HG03196 (cell line): Measurements from ENCODE around the gene PTCHD1.

ENCODE experiments used
- ATAC-seq: cut with Tn5 transposase; IDR thresholded peaks from one replicate; pipeline ENCODE4 v1.9.1; 2021; ENCODE audit not compliant: unreplicated experiment

PTCHD1 gene

DNA sequence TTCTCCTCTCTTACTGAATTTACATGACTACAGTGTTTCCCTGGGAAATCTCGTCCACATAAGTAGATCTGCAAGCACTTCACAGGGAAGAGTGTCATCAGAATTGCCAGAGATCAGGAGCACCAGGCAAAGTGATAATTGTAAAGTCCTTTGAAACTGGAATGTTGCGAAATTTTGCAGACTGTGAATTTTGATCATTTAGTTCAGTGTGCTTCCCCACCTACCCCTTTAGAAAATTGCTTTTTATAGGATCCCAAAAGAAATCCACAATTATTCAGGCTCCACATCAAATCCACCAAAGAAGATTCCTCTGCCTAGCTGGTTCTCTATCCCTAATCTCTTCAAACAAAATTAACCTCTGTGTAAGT lies 10.2 kb downstream of the PTCHD1 start:
- no peak for ATAC-seq

DNA sequence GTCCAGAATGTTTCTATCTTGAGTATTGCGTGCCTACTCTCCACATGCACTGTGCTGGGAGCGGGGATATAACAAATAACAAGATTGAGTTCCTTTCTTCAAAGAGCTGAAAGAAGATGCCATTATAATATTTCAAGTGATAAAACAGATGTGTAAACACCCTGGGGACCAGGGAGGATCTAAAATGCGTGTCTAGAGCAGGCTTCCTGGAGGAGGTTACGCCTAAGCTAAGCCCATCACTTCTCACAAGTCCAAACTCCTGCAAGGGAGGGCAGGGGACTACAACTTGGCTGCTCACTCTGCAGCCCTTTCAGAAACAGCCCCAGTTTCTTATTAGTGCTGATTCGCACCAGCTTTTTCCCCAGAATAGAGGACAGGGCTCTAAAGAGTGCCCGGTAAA lies 21.5 kb downstream of the PTCHD1 start:
- ATAC-seq: no peak

DNA sequence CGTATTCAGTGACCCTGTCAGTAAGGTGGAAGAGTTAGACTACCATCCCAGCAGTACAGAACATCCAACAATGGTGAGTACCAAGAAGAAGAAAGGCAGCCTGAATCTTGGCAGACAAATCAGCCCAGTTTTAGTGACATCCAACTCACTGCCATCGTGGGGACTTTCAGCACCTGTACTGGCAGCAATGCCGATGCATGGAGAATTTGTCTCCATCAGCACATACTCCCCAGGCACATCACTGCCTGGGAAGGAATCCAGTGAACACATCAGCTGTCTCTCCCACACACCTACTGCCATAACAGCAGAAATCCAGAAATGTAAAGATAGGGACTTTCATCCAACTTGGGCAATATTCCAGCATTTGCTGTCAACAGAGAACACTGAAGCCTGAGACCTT lies 29.8 kb downstream of the PTCHD1 start:
- ATAC-seq: no peak

DNA sequence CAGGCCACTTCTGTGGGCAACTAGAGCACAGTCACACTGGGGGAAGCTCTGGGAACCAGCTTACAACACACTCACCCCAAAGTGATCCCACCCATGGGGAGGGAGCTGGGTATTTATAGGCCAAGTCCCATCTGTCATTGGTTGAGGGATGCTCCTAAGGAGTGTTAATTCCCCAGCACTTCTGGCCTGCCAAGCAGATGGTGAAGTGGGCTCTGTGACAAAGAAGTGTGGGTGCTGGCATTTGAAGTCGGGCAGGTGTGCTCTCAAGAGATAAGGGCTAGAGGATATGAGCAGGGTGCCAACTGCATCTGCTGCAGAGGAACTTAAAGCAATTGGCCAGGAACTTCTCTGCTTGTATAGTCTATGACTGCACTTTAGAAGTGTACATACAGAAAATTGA lies 30.9 kb downstream of the PTCHD1 start:
- ATAC-seq: no peak

DNA sequence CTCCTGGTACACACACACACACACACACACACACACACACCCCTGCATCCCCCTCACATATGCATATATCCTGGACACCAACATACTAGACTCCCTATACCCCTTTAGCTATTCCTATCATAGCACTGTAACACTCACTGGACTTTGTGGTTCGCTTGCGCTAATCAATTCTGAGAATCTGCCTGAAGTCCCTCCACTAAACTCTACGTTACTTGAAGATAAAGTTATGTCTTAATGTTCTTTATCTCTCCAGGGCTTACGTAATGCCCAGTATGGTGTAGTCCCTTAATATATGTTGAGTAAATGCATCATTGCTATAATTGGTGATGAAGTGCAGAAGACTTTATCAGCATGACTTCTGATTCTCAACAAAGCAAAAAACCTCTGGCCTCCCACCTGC lies 32.3 kb downstream of the PTCHD1 start:
- no peak for ATAC-seq

DNA sequence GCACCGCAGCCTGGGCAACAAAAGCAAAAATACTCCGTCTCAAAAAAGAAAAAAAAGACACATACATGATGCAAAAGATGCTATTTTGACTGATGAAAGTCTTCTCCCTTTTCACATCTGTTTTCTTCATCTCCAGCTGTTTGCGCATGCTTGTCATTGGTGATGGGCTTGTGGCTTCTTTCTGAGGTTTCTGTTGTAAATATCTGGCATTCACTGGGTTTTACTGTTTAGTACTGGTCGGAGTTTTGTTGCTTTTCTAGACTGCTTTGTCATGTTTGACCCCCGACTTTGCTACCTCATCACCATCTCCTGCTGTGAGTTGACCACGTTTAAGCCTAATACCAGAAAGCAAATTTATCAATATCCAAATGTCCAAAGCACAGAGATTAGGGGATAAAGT lies 34.4 kb downstream of the PTCHD1 start:
- ATAC-seq: no peak

DNA sequence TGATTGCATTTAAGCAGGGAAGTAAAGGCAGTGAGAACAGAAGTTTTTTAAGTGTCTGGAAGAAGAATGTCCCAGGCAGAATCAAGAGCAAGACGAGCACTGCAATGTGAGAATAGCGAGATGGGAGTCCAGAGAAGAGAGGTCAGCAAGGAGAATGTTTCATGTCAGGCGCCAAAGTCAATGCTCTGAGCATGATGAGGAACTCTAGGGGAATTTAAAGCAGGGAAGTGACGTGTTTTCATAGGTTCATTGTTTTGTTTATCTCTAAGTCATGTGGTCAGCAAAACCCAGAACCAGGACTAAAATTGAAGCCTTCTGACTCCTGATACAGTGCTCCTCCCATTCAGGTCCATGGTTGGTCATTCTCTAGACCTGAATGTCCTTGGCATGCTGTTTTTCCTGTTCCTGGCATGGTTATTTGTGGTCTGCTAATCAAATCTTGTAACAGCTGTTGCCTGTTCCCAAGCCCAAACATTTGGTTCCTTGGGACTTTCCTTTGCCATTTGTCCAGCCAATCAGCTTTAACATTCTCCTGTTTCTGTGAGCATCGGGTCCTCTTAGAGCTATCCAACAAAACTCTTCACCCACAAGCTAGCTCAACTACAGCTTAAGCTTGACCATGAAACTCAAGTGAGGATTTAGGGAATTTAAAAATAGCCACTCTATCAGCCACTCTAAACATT lies 37.7 kb downstream of the PTCHD1 start:
- ATAC-seq: no peak

DNA sequence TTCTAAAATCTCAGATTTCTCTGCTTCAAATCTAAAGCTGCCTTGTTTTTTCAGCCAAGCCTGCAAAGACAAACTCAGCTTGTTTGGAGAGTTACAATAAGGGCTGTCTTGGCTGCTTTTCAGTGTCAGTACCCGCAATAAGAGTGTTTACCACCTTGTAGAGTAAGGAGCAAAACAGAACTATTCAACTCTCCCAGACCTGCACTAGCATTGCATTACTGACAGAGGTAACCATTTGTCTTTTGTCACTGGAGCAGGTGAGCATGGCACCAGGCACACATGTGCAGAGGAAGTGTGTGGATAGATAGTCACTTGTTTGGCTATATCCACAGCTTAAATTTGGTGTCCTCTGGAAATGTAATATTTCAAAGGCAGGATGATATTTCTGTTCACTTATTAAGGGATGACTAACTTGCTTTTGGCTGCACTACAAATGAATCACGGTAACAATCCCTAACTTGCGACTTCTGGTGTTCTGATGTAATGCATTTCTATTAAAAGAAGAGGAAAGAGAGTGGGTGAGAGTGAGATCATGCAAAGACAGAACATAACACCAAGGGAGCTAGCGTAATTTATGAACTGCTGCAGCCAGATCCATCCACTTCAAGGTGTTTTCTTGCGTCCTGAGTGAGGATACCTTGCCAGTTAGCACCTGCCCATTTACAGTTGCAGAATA lies 38.6 kb downstream of the PTCHD1 start:
- ATAC-seq: no peak

DNA sequence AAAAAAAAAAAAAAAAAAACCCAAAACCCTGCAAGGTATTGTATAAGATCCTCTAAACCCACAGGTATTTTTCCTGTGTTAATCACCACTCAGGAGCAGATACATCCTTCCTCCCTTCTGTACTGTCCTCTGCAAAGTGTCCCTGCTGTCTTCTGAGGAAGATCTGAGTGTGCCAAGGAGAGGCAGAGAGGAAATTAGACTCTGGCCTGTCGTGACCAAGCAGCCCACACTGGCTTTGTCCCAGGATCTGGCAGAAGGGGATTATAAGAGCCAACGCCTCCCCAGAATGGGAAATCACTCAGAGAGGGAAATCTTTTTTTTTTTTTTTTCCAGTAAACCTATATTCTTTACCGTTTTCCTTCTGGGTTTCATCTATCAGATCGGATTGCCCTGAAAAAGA lies 39.6 kb downstream of the PTCHD1 start:
- no peak for ATAC-seq

DNA sequence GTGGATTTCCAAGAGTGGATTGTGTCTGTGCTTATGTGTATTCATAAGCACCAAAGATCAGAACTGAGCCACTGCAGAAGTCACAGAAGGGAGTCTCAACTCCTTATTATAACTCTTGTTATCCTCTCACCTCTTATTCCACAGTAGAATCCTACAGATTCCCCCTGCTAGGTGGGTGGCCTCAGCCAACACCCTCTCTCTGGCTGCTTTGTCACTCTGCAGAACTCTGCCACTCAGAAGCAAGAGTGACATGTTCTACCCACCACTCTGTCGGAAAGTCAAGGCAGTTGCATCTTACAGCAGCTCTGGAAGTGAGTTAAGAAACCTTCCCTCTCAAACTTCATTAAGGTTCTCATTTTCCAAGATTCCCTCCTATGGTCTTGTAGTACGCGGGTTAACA lies 41.9 kb downstream of the PTCHD1 start:
- ATAC-seq: no peak

DNA sequence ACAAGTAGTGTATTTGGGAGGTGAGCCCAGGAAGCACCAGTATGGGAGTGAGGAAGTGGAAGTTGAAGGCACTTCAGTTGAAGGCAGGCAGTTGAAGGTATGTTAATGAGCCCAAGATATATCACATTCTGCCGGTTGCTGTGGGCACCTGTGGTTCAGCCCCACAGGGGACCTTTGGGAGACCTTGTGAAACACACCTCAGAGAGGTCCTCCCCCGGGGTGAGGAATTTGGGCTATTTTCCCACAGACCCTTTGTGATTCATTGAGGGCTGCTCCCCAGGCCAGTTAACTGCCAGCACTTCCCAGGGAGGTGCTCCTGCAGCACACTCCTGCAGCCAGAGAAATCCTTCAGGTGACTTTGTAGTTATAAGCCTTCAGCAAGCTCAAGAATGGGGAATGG lies 45.9 kb downstream of the PTCHD1 start:
- ATAC-seq: no peak

DNA sequence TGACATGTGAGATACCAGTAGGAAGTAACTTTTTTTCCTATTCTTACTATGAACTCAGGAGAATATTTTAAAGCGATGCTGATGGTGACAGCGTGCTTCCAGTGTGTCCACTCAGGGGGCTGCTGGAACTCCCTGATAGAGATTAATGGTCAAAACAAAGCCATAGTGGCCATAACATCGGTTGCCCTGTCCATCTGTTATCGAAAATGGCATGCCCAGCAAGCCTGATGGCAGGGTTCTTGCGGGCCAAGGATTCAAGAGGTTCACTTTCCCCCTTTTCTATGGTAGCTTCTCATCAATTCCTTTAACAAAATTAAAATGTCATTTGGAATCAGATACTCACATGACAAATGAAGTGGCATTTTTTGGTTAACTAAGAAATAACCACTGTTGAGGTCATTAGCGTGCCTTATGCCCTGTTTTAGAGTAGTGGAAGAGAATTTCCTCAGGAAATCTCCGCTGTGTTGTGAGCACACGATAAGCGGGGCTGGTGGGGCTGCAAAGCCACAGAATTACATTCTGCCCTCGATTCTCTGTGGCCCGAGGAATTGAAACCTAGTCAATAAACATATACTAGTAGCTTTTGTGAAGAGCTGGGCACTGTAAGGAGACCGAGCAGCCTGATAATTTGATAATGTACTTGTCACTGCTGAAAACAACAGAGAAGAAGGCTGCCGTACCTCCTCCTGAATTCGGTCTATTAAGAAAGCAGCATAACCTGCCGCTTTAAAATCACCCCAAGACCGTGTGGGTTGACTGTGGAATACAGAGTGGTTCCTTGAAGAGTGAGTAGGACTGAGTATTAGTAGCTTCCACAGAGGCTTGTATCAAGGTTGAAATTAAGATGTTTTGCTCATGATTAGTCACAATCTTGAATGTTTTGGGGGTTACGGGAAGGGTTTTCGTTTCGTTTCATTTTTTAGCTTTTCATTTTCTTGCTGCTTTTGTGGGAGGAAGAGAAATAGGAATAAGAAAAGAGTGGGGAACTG lies 46.7 kb downstream of the PTCHD1 start:
- ATAC-seq: no peak

DNA sequence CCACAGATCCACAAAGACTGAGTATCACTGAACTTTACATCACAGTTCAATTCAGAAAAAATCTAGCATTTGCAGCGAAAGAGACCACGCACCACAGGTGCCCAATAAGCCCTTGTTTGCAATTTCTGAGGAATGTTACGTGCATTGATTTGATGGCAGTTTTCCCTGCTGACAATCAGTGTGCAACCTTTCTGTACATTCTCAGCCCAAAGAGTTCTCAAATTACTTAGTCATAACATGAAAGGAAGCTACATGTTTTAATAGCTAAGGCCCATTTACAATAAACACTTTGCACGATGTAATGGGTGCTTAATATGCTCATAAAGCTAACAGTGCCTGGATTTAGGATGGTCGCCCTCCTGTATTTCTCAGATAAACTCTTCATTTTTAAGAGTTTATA lies 47.9 kb downstream of the PTCHD1 start:
- ATAC-seq: no peak

DNA sequence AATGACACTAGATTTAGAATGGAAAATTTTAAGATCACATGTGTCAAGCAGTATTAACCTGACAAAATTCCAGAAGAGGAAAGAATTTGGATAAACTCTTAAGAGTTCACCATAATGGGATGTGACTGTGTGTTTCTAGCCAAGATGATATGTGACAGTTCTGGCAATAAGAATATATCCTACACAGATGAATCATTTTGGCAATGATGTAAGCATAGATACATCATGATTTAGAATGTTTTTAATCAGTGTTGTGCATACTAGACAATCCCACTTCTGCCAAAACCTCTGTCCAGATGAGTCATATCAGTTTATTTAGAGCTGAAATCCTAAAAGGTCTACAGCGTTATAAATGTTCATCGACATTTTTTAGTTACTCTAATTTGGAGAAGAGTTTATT lies 48.8 kb downstream of the PTCHD1 start:
- no peak for ATAC-seq

DNA sequence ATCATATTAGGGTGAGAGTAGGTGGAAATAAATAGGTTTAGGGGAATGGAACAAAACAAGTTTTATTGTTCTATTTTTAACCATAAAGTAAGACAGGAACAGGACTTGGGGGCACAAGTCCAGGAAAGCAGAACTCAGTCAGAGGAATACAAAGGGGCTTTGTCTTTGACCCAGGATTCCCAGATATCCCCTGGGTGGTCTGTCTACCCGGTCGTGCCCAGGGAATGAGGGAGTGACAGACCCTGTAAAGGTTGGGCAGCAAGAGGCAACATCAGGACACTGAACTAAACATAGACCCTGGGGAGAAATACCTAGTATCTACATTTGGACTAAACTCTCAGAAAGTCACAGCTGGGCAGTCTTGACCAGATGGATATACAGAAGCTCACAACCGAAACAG lies 50.6 kb downstream of the PTCHD1 start:
- ATAC-seq: no peak

DNA sequence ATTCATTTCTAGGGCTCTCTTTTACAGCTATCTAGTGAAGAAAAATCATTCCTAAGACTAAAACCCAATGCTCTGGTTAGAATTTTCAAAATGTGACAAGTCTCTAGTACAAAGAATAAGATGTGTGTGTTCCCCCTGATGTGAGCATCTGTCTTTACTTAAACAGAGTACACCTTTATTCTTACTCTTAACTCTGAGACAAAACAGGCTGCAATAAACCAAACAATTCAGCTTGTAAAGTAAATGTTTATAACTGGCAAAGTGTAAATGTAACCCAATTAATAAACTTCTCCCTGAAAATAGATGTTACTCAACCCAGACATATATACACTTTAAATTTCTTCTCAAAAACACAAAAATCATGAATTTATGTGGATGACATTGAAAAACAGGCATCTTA lies 51.6 kb downstream of the PTCHD1 start:
- no peak for ATAC-seq

DNA sequence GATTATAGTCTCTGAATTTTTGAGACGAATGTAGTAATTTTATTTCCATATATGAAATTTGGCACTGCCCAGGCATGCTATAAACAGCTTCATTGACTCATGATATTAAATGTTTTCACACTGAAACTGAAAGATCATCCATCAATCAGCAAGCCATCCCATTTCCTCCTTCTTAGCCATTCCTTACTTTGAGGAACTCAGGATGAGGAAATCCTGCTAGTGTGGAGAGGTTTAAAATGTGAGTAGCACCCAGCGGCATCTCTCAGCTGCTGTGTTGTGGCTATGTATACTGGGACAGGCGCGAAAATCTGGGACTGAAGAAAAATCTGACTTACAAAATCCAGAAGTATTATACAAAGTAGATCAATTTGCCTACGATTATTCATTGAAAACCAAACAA lies 52.1 kb downstream of the PTCHD1 start:
- ATAC-seq: no peak

DNA sequence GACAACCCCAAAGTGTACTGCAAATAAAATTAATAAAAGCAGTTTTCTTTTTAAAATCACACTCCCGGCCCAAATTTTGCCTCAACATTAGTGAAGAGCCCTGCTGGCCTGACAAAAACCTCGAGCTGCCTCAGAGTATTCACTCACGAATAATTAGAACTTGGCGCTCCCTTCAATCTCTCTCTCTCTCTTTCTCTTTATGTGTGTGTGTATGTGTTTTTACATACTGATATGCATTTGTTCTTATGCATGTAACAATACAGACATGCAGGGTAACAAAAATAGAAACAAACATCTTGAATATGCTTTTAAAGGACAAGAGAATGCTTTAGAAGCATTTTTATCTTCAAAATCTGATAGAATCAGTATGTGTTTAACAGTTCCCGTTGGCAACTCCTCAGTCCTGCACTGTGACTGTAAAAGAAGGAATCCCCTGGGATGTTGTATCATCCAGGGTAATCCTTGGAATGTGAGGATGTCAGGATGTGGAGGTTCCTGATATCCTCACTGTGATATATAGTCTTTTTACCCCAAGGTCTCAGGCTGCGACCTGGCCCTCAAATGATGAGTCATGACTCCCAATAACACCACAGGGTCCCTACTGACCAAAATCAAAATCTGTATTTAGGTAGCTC lies 53.0 kb downstream of the PTCHD1 start:
- ATAC-seq: no peak

DNA sequence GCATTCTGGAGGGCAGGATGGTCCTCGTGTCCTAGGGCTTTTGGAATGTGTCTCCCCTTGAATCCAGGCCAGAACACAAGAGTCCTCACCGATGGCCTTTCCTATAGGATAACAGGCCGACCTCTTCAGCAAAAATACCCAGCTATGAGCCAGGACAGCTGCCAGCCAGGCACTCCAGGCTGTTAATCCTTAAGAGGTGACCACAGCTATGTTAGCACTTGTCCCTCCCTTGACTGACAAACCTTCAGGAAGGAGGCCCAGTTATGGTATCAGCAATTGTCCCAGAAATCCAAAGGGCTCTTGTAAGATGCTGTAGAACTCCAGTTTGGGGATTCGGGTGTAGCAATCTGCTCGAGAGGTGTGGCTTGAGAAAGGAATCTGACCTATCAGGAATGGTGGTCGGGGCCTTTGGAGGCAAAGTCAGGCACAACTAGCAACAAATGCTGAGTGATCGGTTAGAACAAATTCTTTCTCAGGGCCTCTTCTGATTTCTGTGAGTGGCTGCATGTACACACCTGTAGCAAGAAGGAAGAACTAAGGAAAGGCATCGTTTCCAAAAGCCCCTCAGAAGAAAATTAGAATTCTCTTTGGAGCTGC lies 54.6 kb downstream of the PTCHD1 start:
- ATAC-seq: no peak

DNA sequence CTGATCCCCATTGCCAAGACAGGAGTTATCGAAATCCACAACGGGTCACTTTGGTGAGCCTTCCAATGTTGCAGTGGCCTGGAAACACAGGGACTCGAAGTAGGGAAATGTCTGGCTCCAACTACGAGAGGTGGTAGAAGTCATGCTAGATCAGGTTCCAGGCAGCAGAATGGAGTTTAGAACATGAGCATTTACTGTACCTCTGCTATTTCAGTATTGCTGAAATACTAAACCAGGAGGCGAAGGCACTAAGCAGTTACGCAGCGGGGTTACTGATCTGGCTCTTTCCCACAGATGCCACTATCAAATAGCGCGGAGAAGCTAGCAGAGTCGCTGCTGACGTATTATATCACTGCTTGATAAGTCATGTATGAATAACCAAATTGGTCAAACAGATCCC lies 56.3 kb downstream of the PTCHD1 start:
- ATAC-seq: no peak

DNA sequence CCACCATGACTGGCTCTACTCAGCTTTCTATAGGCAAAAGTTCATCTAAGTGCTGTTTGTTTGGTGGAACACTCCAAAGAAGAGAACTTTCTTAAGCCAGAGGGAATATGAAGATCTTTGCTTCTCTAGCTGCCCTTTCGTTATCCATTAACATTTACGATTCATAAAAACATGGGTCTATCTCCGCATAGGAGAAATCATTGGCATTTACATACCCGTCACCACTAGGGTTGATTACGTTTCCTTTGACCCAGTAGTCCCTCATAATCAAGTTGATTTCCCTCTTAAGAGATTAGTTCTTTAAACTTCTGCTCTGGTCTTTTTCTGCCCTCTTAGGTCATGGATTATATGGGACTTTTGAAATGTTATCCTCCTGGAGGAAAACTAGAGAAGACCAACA lies 57.5 kb downstream of the PTCHD1 start:
- no peak for ATAC-seq
